Measurements from ENCODE around the gene GUCA2A. TPM values are rescaled to one million over a fixed set of nuclear protein-coding genes. Genes with fewer than 3 reads are reported as not detected.

The GUCA2A gene
- total RNA-seq, 2 donors from 2014 or later = not detected

- Mint-ChIP-seq H3K4me1 (ENCODE audit: low read depth) (no peaks in the 10 kb centered on the region), H3K27ac (no peak overlapping the region), H3K27me3 (ENCODE audit: low read depth) (peaks cover 18% of the 10 kb centered on the region), H3K36me3 (ENCODE audit: insufficient read depth in 2 of 2) (no peaks in the 10 kb centered on the region), H3K9me3 (no peaks in the 10 kb centered on the region), H3K4me3 (no peak overlapping the region)
- DNase-seq (no peak), ATAC-seq (replicated peaks in 1 of 2) (no peak)
These were observed 36.0 kb downstream of the GUCA2A start for GRCh38 chr1:42128499-42128898.

GRCh38 chr1:42127767-42128166, 36.8 kb downstream of the GUCA2A start:
- no peak overlapping the region for H3K4me3 Mint-ChIP-seq
- no peak overlapping the region for H3K27ac Mint-ChIP-seq
- H3K4me1 Mint-ChIP-seq (ENCODE audit: low read depth) = no peaks in the 10 kb centered on the region
- no peak for DNase-seq
- no peak for ATAC-seq (replicated peaks in 1 of 2)
- H3K9me3 Mint-ChIP-seq = no peaks in the 10 kb centered on the region
- H3K36me3 Mint-ChIP-seq (ENCODE audit: insufficient read depth in 2 of 2) = no peaks in the 10 kb centered on the region
- peaks cover 18% of the 10 kb centered on the region for H3K27me3 Mint-ChIP-seq (ENCODE audit: low read depth)

GRCh38 chr1:42125552-42125951, 39.0 kb downstream of the GUCA2A start:
- H3K27me3 Mint-ChIP-seq (ENCODE audit: low read depth) = peaks cover 18% of the 10 kb centered on the region
- H3K4me3 Mint-ChIP-seq = no peak overlapping the region
- H3K36me3 Mint-ChIP-seq (ENCODE audit: insufficient read depth in 2 of 2) = peaks cover 0 to 2% of the 10 kb centered on the region in 2 donors
- ATAC-seq (replicated peaks in 1 of 2) (no peak), DNase-seq (no peak)
- H3K9me3 Mint-ChIP-seq = no peaks in the 10 kb centered on the region
- no peaks in the 10 kb centered on the region for H3K4me1 Mint-ChIP-seq (ENCODE audit: low read depth)
- H3K27ac Mint-ChIP-seq = no peak overlapping the region

GRCh38 chr1:42122408-42122807, 42.1 kb downstream of the GUCA2A start:
- no peak for ATAC-seq (replicated peaks in 1 of 2)
- peaks cover 0 to 2% of the 10 kb centered on the region in 2 donors for H3K36me3 Mint-ChIP-seq (ENCODE audit: insufficient read depth in 2 of 2)
- H3K4me1 Mint-ChIP-seq (ENCODE audit: low read depth) = no peaks in the 10 kb centered on the region
- H3K9me3 Mint-ChIP-seq = no peaks in the 10 kb centered on the region
- H3K4me3 Mint-ChIP-seq = no peak overlapping the region
- H3K27ac Mint-ChIP-seq = no peak overlapping the region
- DNase-seq = no peak
- H3K27me3 Mint-ChIP-seq (ENCODE audit: low read depth) = peaks cover 13% of the 10 kb centered on the region

GRCh38 chr1:42118125-42118524, 46.4 kb downstream of the GUCA2A start:
- no peak for ATAC-seq (replicated peaks in 1 of 2)
- H3K27ac Mint-ChIP-seq = no peak overlapping the region
- H3K4me1 Mint-ChIP-seq (ENCODE audit: low read depth) = no peaks in the 10 kb centered on the region
- no peak for DNase-seq
- H3K4me3 Mint-ChIP-seq = no peak overlapping the region
- H3K36me3 Mint-ChIP-seq (ENCODE audit: insufficient read depth in 2 of 2) = peaks cover 0 to 2% of the 10 kb centered on the region in 2 donors
- H3K9me3 Mint-ChIP-seq = no peaks in the 10 kb centered on the region
- peaks cover 16% of the 10 kb centered on the region for H3K27me3 Mint-ChIP-seq (ENCODE audit: low read depth)

GRCh38 chr1:42117214-42117613, 47.3 kb downstream of the GUCA2A start:
- no peaks in the 10 kb centered on the region for H3K9me3 Mint-ChIP-seq
- H3K27ac Mint-ChIP-seq = no peak overlapping the region
- ATAC-seq (replicated peaks in 1 of 2) = no peak
- no peak for DNase-seq
- H3K27me3 Mint-ChIP-seq (ENCODE audit: low read depth) = peaks cover 22% of the 10 kb centered on the region
- H3K4me1 Mint-ChIP-seq (ENCODE audit: low read depth) = no peaks in the 10 kb centered on the region
- H3K4me3 Mint-ChIP-seq = no peak overlapping the region
- peaks cover 0 to 2% of the 10 kb centered on the region in 2 donors for H3K36me3 Mint-ChIP-seq (ENCODE audit: insufficient read depth in 2 of 2)

GRCh38 chr1:42114229-42114628, 50.3 kb downstream of the GUCA2A start:
- no peaks in the 10 kb centered on the region for H3K9me3 Mint-ChIP-seq

More at GRCh38 chr1:42114229-42114628, 50.3 kb downstream of the GUCA2A start:
- no peak for DNase-seq
- no peaks in the 10 kb centered on the region for H3K4me1 Mint-ChIP-seq (ENCODE audit: low read depth)
- H3K27me3 Mint-ChIP-seq (ENCODE audit: low read depth) = peaks cover 27% of the 10 kb centered on the region
- no peaks in the 10 kb centered on the region for H3K36me3 Mint-ChIP-seq (ENCODE audit: insufficient read depth in 2 of 2)
- ATAC-seq (replicated peaks in 1 of 2) = no peak
- no peak overlapping the region for H3K4me3 Mint-ChIP-seq
- H3K27ac Mint-ChIP-seq = no peak overlapping the region

Other genes starting within 250 kb of the GUCA2A start
- gene HIVEP3, start 245.8 kb downstream of the GUCA2A start, total RNA-seq = 10 to 100 TPM; 22.8 to 29.2 TPM
- gene GUCA2B, start 11.3 kb downstream of the GUCA2A start, total RNA-seq = not detected
- 10 to 100 TPM; 44.5 to 47.5 TPM for gene FOXJ3, start 170.5 kb upstream of the GUCA2A start, total RNA-seq
- 1 to 10 TPM in 1 of 2 donors, under 1 TPM in 1; 0.79 to 1.9 TPM for gene RIMKLA, start 216.0 kb upstream of the GUCA2A start, total RNA-seq

All from activated T-cell treated with anti-CD3 and anti-CD28 coated beads, Interleukin-2, amount 50 U/mL, for 72 hours (primary cell).